Lower leg skin (tissue), 4 donors: ENCODE measurements around the gene OR3A2. TPM values are rescaled to one million over a fixed set of nuclear protein-coding genes. Genes with fewer than 3 reads are reported as not detected.
"Not testable (repeated sequence)": the region's sequence is repeated elsewhere in the genome, so short reads cannot be mapped to it uniquely, and the experiment has no call there.

ENCODE experiments used
- DNase-seq, 2 donors: peaks; one replicate each; pipeline ENCODE4 v3.0.0-alpha.2; 2019; ENCODE audit warnings: low spot score in 2 of 2
- H3K4me3 ChIP-seq: fragments of 200-600 bp; sonication (generic); 2 replicates; pipeline ENCODE4 v1.5.1; 2017; ENCODE audit warnings: mild to moderate bottlenecking, low read depth; ENCODE audit not compliant: poor library complexity, severe bottlenecking
- POLR2A ChIP-seq, 2 donors: fragments of 450-650 bp; IDR thresholded peaks; one replicate each; pipeline ENCODE4 v1.6.1; 2016 to 2017; ENCODE audit warnings: antibody characterized with exemption in 2 of 2, mild to moderate bottlenecking in 1 of 2, moderate library complexity in 1 of 2
- WGBS, 2 donors: methylation state at CpG; one replicate each; pipeline ENCODE4 v1.1.5; 2018; 5-methylcytosine and 5-hydroxymethylcytosine counted together
- intact Hi-C: fragments of 100-400 bp; cut with DNase I; formaldehyde crosslinking; loops from one replicate; pipeline ENCODE4 v1.15.0; 2023; ENCODE audit warnings: low total_unique reads
- total RNA-seq, 4 donors: library from RNA; depleted of rRNA; stranded (reverse); fragments of >200 nt; gene quantifications; one replicate each; pipeline ENCODE4 v1.1.0, GENCODE V29; 2016
- TF ChIP-seq, protein P1 (sequence below), 3 donors: fragments of 450-650 bp; IDR thresholded peaks; one replicate each; pipeline ENCODE4 v1.5.1; 2016; ENCODE audit warnings: antibody characterized with exemption in 3 of 3, mild to moderate bottlenecking in 3 of 3, moderate library complexity in 2 of 3

OR3A2 gene
- total RNA-seq, 4 donors from 2014 or later, result 1.0 TPM; not detected in 3

GRCh38 chr17:3276126-3276525 lies 110.0 kb downstream of the OR3A2 start:
- WGBS, 2 donors, result 71 to 73% methylated on average over 4 of the region's 4 CpGs
- no peak overlapping the region for H3K4me3 ChIP-seq
- DNase-seq, result no peak
- intact Hi-C loops, result no loop called here
- TF ChIP-seq, protein P1, sequence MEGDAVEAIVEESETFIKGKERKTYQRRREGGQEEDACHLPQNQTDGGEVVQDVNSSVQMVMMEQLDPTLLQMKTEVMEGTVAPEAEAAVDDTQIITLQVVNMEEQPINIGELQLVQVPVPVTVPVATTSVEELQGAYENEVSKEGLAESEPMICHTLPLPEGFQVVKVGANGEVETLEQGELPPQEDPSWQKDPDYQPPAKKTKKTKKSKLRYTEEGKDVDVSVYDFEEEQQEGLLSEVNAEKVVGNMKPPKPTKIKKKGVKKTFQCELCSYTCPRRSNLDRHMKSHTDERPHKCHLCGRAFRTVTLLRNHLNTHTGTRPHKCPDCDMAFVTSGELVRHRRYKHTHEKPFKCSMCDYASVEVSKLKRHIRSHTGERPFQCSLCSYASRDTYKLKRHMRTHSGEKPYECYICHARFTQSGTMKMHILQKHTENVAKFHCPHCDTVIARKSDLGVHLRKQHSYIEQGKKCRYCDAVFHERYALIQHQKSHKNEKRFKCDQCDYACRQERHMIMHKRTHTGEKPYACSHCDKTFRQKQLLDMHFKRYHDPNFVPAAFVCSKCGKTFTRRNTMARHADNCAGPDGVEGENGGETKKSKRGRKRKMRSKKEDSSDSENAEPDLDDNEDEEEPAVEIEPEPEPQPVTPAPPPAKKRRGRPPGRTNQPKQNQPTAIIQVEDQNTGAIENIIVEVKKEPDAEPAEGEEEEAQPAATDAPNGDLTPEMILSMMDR (IDR thresholded peaks at IDR 0.05), result no peak
- TF ChIP-seq POLR2A (IDR thresholded peaks at IDR 0.05), result no peak

GRCh38 chr17:3271072-3271848 lies 114.8 kb downstream of the OR3A2 start:
- WGBS, 2 donors, result 87 to 89% methylated on average over 5 of the region's 5 CpGs
- TF ChIP-seq, protein P1 (IDR thresholded peaks at IDR 0.05), result no peak
- TF ChIP-seq POLR2A (IDR thresholded peaks at IDR 0.05), result no peak
- no peak for DNase-seq
- intact Hi-C loops, result no loop called here
- H3K4me3 ChIP-seq, result no peak overlapping the region

- no peak overlapping the region for H3K4me3 ChIP-seq
- DNase-seq, result no peak
- TF ChIP-seq, protein P1 (IDR thresholded peaks at IDR 0.05), result no peak
- TF ChIP-seq POLR2A (IDR thresholded peaks at IDR 0.05), result no peak
- intact Hi-C loops, result no loop called here
- WGBS, 2 donors, result 79 to 82% methylated on average over 13 of the region's 13 CpGs
These were observed 125.5 kb downstream of the OR3A2 start for GRCh38 chr17:3260600-3260999.

DNA sequence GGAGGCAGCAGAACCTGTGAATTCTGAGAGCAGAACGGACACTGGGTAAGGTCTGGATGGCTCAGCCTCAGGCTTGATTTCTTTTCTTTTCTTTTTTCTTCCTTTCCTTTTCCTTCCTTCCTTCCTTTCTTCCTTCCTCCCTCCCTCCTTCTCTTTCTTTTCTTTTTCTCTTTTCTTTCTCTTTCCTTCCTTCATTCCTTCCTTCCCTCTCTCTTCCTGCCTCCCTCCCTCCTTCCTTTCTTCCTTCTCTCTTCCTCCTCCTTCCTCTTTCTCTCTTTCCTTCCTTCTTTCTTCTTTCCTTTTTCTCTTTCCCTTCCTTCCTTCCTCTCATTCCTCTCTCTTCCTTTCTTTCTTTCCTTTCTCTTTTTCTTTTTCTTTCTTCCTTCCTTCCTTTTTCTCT lies 125.9 kb downstream of the OR3A2 start:
- intact Hi-C loops, result no loop called here
- TF ChIP-seq POLR2A (IDR thresholded peaks at IDR 0.05), result no peak
- TF ChIP-seq, protein P1 (IDR thresholded peaks at IDR 0.05), result no peak
- H3K4me3 ChIP-seq, result no peak overlapping the region
- DNase-seq, result no peak
- 80 to 82% methylated on average over 1 of the region's 1 CpG for WGBS, 2 donors

DNA sequence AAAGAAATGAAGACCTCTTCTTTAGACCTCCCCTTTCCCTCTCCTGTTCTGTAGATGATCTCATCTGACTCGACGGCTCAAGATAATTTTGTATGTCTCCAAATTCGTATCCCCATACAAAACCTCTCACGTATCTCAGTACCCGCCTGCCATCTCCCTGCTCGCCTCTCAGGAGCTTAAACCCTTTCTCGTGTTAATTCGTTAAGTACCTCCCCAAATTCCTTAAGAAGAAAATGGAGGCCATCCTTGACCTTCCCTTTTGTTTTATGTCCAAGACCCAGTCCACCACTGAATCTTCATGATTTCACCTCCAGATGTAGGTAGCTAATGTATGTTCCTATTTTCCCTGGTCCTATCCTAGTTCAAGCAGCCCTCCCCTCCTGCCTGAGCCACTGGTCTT lies 129.5 kb downstream of the OR3A2 start:
- no peak for TF ChIP-seq POLR2A (IDR thresholded peaks at IDR 0.05)
- TF ChIP-seq, protein P1 (IDR thresholded peaks at IDR 0.05), result no peak
- DNase-seq, result no peak
- WGBS, 2 donors, result 91 to 92% methylated on average over 8 of the region's 8 CpGs
- intact Hi-C loops, result no loop called here
- H3K4me3 ChIP-seq, result no peak overlapping the region

GRCh38 chr17:3249013-3249412 lies 137.1 kb downstream of the OR3A2 start:
- H3K4me3 ChIP-seq, intact Hi-C loops, DNase-seq: not testable (repeated sequence)
- 100% methylated on average over 1 of the region's 2 CpGs for WGBS, 2 donors

DNA sequence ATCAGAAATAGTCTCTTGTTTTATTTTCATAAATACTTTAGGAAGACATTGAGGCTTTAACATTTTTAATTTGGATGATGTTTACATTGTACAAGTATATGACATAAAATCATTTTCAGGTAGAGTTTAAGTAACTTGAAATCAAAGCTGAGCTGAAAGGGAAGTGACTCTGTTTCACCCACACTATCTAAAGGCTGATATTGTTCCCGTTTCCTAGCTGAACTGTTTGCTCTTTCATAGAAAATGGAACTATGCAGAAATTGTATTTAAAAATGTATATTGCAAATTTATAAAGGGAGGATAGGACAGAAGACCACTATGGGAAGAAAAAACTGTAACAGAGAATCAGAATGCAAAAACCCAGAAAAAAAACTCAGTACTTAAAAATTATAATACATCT lies 141.3 kb downstream of the OR3A2 start:
- DNase-seq, H3K4me3 ChIP-seq, intact Hi-C loops: not testable (repeated sequence)
- 33 to 79% methylated on average over 1 of the region's 1 CpG for WGBS, 2 donors

DNA sequence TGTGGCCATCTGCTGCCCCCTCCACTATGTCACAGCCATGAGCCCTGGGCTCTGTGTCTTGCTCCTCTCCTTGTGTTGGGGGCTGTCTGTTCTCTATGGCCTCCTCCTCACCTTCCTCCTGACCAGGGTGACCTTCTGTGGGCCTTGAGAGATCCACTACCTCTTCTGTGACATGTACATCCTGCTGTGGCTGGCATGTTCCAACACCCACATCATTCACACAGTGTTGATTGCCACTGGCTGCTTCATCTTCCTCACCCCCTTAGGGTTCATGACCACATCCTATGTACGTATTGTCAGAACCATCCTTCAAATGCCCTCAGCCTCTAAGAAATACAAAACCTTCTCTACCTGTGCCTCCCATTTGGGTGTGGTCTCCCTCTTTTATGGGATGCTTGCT lies 145.1 kb downstream of the OR3A2 start:
- 88 to 92% methylated on average over 1 of the region's 1 CpG for WGBS, 2 donors
- intact Hi-C loops, DNase-seq, H3K4me3 ChIP-seq: not testable (repeated sequence)

GRCh38 chr17:3238685-3239084 lies 147.4 kb downstream of the OR3A2 start:
- 25 to 52% methylated on average over 2 of the region's 2 CpGs for WGBS, 2 donors
- intact Hi-C loops, H3K4me3 ChIP-seq: not testable (repeated sequence)
- peak in 1 of 2 donors; percentile 16 for DNase-seq

DNA sequence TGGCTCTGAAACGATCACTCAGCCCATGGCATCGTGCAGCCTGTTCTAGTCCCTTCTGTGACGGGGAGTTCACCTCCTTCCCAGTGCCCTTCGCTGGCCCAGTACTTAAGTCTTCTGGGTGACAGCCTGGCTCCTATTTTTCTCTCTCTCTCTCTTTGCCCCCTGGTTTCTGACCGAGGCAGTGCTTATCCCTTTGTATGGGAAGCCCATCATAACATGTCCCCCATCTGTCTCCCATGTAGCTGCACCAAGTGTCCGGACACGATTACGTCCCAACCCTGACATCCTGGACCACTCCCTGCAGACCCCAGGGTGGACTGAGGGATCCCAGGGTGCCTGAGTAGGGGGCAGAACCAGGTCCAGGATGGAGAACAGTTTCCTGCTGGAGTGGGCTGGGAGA lies 153.8 kb downstream of the OR3A2 start:
- DNase-seq, H3K4me3 ChIP-seq, intact Hi-C loops: not testable (repeated sequence)
- WGBS, 2 donors, result 87 to 91% methylated on average over 8 of the region's 8 CpGs
